Germinal center (tissue), 1 donor: ENCODE results near the gene DFFB.

ENCODE experiments used
- DNase-seq: peaks from one replicate; pipeline ENCODE4 v3.0.0; 2012; ENCODE audit warnings: mixed read lengths, low spot score

Gene DFFB

GRCh38 chr1:3896396-3897000 lies 39.2 kb downstream of the DFFB start:
- no peak for DNase-seq

DNA sequence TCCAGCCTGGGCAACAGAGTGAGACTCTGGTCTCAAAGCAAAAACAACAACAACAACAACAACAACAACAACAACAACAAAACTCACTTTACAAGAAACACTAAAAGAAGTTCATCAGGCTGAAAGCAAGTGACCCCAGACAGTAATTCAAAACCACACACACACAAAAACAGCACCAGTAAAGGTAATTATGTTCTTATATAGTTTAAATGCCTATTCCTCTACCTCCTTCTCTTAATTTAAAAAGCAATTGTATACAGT lies 41.1 kb downstream of the DFFB start:
- DNase-seq = no peak

DNA sequence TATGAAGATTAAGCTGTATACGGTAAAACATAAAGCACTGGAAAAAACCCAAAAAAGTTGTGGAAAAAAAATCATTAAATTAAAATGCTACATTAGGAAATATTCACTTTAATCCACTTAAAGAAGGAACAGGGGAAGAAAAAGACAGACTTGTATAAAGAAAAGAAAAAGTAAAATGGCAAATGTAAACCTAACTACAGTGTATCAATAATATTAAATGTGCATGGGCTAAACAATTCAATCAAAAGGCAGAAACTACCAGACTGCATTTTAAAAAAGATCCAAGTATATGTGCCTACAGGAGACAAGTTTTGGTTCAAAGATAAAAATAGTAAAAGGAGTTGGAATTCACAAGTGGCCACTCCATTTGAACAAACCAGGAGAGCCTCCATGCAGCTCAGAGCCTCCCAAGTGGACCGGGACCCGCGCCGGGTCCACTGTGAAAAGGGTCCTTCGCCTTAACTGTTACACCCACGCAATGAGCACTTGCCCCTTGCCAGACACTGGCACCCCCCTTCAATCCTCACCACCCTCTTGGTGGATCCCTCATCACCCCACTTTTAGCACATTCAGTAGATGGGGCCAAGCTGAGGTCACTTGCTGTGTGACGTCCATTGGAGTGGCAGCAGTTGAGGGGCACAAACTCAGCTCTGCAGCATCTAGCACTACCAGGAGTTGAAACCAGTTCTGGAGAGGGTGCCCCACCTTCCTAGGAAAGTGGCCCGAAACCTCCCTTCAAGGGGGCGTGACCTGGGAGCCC lies 41.9 kb downstream of the DFFB start:
- DNase-seq = no peak

DNA sequence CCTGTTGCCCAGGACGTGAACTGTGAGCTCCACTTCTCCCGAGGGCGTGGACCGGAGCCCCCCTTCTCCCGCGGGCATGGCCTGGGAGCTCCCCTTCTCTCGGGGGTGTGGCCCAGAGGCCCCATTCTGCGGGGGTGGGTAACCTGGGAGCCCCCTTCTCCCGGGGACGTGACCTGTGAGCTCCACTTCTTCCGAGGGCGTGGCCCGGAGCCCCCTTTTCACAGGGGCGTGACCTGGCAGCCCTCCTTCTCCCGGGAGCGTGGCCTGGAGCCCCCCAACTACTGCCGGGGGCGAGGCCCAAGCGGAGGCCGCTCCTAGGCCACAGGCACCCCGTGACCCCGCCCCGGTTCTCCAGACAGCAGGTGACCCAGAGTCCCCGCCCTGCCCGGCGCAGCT lies 42.5 kb downstream of the DFFB start:
- DNase-seq = peak; percentile 69

- peak; percentile 97 for DNase-seq
These were observed 43.1 kb downstream of the DFFB start, which contains the start of gene C1orf174 for GRCh38 chr1:3900150-3900968. Gene C1orf174, minus strand, starts transcription at chr1:3900272. Its CDS starts 86 bp downstream, at chr1:3900186.

DNA sequence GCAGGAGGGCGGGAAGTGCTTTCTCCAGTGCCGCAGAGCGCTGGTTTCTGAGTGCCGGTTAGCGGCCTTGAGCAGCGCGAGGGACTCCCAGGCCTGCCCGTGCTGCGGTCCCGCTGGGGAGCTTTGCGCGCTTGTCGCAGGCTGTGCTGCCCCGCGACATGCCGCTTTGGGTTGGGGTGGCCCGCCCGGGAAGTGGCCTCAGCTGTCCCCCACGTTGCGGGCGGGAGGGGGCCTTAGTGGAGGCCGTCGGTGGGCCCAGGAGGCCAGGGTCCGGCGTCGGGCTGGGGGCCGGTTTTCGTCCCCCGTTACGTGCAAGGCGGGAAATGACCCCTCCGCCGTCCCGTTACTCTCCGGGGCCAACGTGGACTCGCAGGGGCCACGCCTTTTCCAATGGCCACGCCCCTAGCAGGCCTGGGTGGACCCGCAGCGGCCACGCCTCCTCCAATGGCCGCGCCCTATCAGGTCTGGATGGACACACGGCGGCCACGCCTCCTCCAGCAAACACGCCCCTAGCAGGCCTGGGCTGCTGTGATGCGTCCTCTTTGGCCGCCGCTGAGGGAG lies 43.8 kb downstream of the DFFB start:
- peak; percentile 94 for DNase-seq

DNA sequence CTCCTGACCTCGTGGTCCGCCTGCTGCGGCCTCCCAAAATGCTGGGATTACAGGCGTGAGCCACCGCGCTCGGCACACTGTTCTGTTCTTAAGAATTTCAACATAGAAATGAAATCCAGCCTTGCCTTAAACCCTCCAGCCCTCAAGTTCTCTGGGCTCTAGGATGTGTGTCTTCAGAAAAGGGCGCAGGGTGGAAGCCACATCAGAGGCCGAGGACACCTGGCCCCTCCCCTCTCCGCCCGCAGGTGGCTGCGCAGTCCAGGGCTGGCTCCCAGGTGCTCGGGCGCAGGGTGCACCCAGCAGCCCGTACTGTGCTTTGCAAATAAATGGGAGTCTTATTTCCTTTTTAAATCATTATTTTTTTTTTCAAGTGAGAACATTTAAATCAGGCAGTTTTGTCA lies 44.8 kb downstream of the DFFB start:
- DNase-seq = no peak

- DNase-seq = no peak
These were observed 45.4 kb downstream of the DFFB start for GRCh38 chr1:3902571-3903091.

DNA sequence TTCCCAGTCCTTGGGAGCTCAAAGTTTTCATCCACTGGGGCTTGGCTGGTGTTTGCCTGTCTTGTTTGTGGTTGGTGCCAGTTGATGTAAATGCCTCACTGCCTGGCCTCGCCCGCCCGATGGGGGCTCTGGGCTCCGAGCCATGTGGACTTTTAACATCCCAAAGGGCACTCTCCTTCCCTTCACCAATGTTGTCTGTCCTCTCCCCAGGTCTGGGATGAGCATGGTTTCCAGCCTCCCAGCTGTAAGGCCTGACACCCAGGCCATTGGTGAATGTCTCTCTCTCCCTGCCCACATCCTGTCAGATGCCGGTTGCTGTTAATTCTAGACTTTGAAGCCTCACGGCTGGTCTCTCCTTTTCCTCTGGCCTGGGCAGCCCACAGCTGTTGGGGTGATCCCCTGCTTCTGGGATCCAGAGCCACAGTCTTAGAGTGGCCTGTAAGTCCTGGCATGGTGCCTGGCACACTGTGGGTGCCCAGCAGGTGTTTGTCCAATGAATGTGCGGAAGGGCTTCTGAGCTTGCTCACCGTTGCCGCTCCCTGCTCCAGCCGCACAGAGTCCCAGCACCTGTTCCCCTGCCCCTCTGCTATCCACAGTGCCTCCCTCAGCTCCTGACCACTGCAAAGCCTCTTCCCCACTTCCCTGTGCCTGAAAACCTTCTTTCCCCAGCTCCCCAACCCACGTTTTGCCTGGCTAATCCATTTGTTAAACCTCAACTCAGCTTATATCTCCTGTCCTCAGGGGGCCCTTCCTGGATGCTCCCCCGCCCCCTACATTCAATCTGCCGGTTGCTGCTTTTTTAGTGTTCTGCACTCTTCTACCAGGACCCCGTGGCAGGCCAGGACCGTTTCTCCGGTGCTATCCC lies 46.1 kb downstream of the DFFB start:
- no peak for DNase-seq

DNA sequence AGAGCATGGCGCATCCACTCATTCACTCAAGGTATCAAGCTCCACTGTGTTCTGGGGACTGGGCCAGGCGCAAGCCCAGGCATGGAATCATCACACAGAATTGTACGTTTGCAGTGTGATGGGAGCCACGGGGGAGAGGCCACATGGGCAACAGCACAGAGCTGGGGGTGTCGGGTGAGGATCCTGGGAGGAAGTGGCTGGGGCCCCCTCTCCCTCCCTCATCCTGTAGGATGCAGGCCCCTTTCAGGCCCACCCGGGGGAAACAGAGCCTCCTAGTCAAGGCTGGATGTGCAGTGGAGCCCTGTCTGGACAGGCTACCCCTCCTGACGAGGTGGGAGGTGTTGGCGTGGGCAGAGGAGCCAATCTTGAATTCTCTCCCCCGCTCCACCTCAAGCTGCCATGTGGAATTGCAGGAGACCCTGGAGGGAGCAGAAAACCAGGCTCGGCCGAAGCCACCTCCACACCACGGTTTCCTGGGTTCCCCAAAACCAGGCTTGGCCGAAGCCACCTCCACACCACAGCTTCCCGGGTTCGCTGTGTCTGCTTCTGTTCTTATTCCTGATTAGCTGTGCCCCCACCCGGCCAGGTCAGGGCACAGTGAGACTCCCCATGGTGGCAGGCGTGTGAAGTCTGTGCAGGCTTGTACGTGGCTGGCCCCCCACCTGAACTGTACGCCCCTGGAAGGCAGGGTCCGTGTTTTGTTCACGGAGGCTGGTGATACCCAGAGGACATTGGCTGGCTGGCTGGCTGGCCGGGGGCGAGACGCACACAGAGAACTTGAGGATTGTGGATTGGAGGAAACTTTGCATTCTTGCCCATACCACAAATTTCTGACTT lies 46.9 kb downstream of the DFFB start:
- no peak for DNase-seq

- no peak for DNase-seq
These were observed 47.5 kb downstream of the DFFB start for GRCh38 chr1:3904843-3905185.

- DNase-seq = no peak
These were observed 48.1 kb downstream of the DFFB start for GRCh38 chr1:3905266-3905952.

GRCh38 chr1:3905953-3906671 lies 48.8 kb downstream of the DFFB start:
- DNase-seq = no peak

GRCh38 chr1:3906672-3907020 lies 49.4 kb downstream of the DFFB start:
- DNase-seq = no peak

DNA sequence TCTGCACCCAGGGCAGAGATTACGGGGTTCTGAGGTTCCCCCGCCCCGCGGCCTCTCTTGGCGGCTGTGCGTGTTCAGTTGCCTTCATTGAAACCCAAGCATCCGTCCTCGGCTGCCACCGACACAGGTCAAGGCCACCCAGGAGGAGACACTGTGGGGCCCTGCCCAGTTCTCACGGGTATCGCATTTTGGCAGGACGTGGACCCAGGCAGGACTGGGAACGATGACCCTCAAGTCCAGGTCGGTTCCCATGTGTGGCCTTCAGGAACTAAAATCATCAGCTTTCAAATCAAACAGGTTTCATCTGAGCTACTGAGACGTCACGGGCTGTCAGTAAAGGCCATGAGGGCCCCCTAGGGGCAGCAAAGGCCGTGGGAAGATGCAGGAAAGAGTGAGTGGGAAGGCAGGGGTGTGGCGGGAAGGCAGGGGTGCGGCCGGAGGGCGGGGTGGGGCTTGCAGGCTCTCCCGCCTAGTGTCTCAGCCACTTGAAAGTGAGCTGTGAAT lies 49.8 kb downstream of the DFFB start:
- no peak for DNase-seq

GRCh38 chr1:3907621-3908165 lies 50.4 kb downstream of the DFFB start:
- DNase-seq = no peak

DNA sequence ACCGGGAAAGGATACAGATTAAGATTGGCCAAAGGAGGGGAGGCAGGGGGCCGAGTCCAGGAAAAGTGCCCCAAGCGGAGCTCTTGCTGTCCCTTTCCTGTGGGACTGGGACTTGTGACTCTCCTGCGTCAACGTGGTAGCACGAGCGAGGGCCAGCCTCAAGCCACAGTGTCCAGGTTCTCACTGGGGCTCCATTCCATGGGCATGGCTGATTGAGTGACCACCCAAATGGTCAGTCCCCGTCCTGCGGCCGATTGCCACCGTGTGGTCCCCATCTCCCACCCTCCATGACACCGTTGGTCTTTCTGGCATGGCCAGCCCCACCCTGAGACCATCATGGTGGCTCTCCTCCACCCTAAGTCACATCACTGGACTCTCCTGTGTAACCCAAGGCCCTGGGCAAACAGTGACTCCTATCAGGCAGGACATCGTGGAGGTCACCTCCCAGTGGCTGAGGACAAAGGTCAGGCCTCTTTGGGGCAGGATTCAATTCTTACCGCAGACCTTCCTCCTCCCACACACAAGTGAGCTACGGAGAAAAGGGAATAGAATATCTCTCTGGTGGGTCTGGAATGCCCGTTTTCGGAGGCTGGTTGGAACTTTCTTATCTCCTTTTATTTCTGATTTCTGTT lies 51.7 kb downstream of the DFFB start:
- DNase-seq = no peak

- DNase-seq = peak; percentile 79
These were observed 52.3 kb downstream of the DFFB start for GRCh38 chr1:3909615-3910014.
